Calu3 (cell line): Measurements from ENCODE around the gene BBS5. TPM values are rescaled to one million over a fixed set of nuclear protein-coding genes. Genes with fewer than 3 reads are reported as not detected.

ENCODE experiments used
- BruUV-seq: library from RNA; stranded (reverse); fragments of 400-500 nt; replicated peaks from 2 replicates; lab custom pipeline; 2021; lab: Mats Ljungman, UMichigan
- CTCF ChIA-PET: fragments of 300-600 bp; sonication (Branson Sonifier 250); formaldehyde crosslinking; loops from one replicate; lab custom pipeline; 2022; ENCODE audit warnings: antibody characterized with exemption; lab: Charles Lee
- DNase-seq: peaks from one replicate; pipeline ENCODE4 v3.0.0; 2022
- H3K27ac Mint-ChIP-seq: one replicate; pipeline ENCODE4 v1.8.0; 2022; ENCODE audit warnings: mixed read lengths; ENCODE audit not compliant: unreplicated experiment
- H3K27me3 Mint-ChIP-seq: one replicate; pipeline ENCODE4 v1.8.0; 2022; ENCODE audit warnings: mixed read lengths; ENCODE audit not compliant: unreplicated experiment
- H3K36me3 Mint-ChIP-seq: one replicate; pipeline ENCODE4 v1.8.0; 2022; ENCODE audit warnings: mild to moderate bottlenecking, moderate library complexity, mixed read lengths; ENCODE audit not compliant: insufficient read depth, unreplicated experiment
- H3K4me1 Mint-ChIP-seq: one replicate; pipeline ENCODE4 v1.8.0; 2022; ENCODE audit warnings: mild to moderate bottlenecking, low read depth, mixed read lengths; ENCODE audit not compliant: unreplicated experiment
- H3K4me3 Mint-ChIP-seq: one replicate; pipeline ENCODE4 v1.8.0; 2022; ENCODE audit warnings: mild to moderate bottlenecking, low read depth, moderate library complexity, mixed read lengths; ENCODE audit not compliant: unreplicated experiment
- H3K9me3 Mint-ChIP-seq: one replicate; pipeline ENCODE4 v1.8.0; 2022; ENCODE audit warnings: low read depth, mixed read lengths; ENCODE audit not compliant: unreplicated experiment
- CTCF ChIP-seq: fragments of 200-600 bp; IDR thresholded peaks from one replicate; pipeline ENCODE4 v1.8.0; 2022; ENCODE audit warnings: antibody characterized with exemption; ENCODE audit not compliant: unreplicated experiment
- intact Hi-C: fragments of 100-400 bp; cut with micrococcal nuclease; formaldehyde crosslinking; loops from one replicate; pipeline ENCODE4 v1.10.0; 2022; ENCODE audit not compliant: unreplicated experiment
- total RNA-seq: library from RNA; stranded (reverse); gene quantifications from 2 replicates; pipeline ENCODE4 v1.2.3, GENCODE V29; 2022

BBS5 gene
- total RNA-seq, 1 experiment from 2014 or later, result 3.3 TPM

GRCh38 chr2:169509955-169510354, 30.7 kb downstream of the BBS5 start:
- no TSS peak for BruUV-seq
- CTCF ChIA-PET, result interaction anchor here (0.8 kb wide), 1 partner anchor 11 kb away, joined by 3 read pairs; no protein-coding TSS in a partner anchor
- TF ChIP-seq CTCF, result no peak
- intact Hi-C loops, result no loop called here
- Mint-ChIP-seq H3K27ac (no peak overlapping the region), H3K9me3 (no peaks in the 10 kb centered on the region), H3K4me1 (no peaks in the 10 kb centered on the region), H3K36me3 (peaks cover 2% of the 10 kb centered on the region), H3K4me3 (no peak overlapping the region), H3K27me3 (no peaks in the 10 kb centered on the region)
- DNase-seq, result no peak

GRCh38 chr2:169510496-169510895, 31.2 kb downstream of the BBS5 start:
- no peak for TF ChIP-seq CTCF
- no peak overlapping the region for H3K27ac Mint-ChIP-seq
- no peak for DNase-seq
- H3K9me3 Mint-ChIP-seq, result no peaks in the 10 kb centered on the region
- CTCF ChIA-PET, result no interaction called here
- peaks cover 1% of the 10 kb centered on the region for H3K4me1 Mint-ChIP-seq
- H3K27me3 Mint-ChIP-seq, result no peaks in the 10 kb centered on the region
- intact Hi-C loops, result no loop called here
- H3K4me3 Mint-ChIP-seq, result no peak overlapping the region
- H3K36me3 Mint-ChIP-seq, result no peaks in the 10 kb centered on the region
- BruUV-seq, result no TSS peak

GRCh38 chr2:169511818-169512217, 32.5 kb downstream of the BBS5 start:
- no peaks in the 10 kb centered on the region for H3K27me3 Mint-ChIP-seq
- TF ChIP-seq CTCF, result no peak
- intact Hi-C loops, result no loop called here
- CTCF ChIA-PET, result no interaction called here
- peaks cover 9% of the 10 kb centered on the region for H3K4me1 Mint-ChIP-seq
- no peak for DNase-seq
- H3K36me3 Mint-ChIP-seq, result no peaks in the 10 kb centered on the region
- no peak overlapping the region for H3K27ac Mint-ChIP-seq
- no peaks in the 10 kb centered on the region for H3K9me3 Mint-ChIP-seq
- BruUV-seq, result no TSS peak
- no peak overlapping the region for H3K4me3 Mint-ChIP-seq

- H3K27ac Mint-ChIP-seq, result no peak overlapping the region
- CTCF ChIA-PET, result no interaction called here
- no peaks in the 10 kb centered on the region for H3K36me3 Mint-ChIP-seq
- no TSS peak for BruUV-seq
- H3K27me3 Mint-ChIP-seq, result no peaks in the 10 kb centered on the region
- H3K4me1 Mint-ChIP-seq, result peaks cover 9% of the 10 kb centered on the region
- H3K9me3 Mint-ChIP-seq, result no peaks in the 10 kb centered on the region
- intact Hi-C loops, result no loop called here
- no peak overlapping the region for H3K4me3 Mint-ChIP-seq
- TF ChIP-seq CTCF, result no peak
- DNase-seq, result no peak
Measured at GRCh38 chr2:169512525-169512924, 33.2 kb downstream of the BBS5 start.
